ENCODE results near the gene DLL4.
A peak's percentile ranks its signal among the peaks of the same experiment; 100 is the strongest.
"Not testable (repeated sequence)": the region's sequence is repeated elsewhere in the genome, so short reads cannot be mapped to it uniquely, and the experiment has no call there.

DLL4 gene

DNA sequence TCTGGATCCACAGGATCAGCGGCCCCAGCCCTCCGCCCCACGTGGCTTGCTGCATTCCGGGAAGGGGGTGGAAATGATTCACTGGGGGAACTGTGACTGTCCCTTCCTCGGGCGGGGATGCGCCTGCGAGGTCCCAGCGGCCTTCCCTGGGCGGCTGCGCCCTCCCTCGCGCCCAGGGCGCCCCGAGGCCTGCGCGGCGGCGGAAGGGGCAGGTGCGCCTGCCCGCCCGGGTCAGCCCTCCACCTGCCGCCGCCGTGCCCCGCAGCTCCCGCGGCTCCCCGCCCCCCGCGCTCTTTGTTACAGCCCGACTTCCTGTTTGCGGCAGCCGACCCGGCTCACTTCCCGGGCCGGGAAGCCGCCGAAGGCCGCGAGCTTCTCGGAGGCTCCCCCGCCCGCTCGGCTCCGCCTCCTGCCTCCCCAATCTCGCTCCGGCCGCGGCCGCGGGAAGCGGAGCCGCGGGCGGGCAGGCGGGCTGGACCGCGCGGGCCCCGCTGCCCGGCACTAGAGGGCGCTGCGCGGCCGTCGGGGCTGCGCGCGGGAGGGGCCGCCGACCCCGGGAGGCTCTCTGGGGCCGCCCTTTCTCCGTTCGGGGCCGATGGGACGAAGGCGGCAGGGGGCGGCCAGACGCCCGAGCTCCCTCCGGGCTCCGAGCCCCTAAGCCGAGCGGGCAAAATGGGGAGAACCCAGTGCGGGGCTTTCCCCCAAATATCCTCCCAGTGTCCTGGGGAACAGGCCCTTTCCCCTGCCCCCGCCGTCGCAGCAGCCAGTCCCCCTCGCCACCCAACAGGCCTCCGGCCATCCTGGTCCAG is 12.6 kb downstream of the DLL4 start:
- DNase-seq (ENCODE audit: low read depth in 2 of 2): peak; percentile 51 to 57

DNA sequence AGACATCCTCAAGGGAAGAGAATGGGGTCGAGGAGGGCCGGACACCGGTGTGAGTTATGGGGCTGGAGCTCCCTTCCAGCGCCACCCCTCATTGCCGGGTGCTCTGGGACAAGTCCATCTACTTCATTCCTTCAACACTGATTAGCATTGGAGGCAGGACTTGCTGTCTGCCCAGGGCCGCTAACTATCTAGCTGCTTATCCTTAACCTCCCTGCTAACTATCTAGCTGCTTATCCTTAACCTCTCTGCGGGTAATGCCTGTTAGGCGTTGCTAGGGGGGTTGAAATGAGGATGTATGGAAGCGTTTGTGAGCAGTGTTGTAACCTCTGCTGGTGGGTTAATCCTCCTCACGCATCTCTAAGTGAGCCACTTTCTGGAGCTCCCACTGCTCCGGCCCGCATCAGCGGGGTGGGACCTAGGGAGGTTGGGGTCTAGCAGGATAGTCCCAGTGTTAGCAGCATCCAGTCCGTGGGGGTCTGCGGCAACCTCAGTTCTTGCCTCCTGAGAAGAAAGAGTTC is 13.3 kb downstream of the DLL4 start:
- DNase-seq (ENCODE audit: low read depth in 2 of 2): no peak

DNA sequence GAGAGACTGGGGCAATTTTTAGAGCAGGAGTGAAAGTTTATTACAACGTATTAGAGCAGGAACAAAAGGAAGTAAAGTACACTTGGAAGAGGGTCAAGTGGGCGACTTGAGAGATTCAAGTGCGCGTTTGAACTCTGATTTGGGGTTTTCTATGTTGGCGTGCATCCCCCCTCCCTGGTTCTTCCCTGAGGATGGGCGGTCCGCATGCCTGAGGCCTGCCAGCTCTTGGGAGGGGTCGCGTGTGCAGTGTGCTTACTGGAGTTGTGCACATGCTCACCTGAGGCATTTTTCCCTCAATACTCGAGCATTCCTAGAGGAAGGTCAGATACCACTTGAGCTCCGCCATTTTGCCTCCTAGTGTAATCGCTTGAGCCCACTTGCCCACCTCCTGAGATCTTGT is 13.7 kb downstream of the DLL4 start:
- no peak for DNase-seq (ENCODE audit: low read depth in 2 of 2)

DNA sequence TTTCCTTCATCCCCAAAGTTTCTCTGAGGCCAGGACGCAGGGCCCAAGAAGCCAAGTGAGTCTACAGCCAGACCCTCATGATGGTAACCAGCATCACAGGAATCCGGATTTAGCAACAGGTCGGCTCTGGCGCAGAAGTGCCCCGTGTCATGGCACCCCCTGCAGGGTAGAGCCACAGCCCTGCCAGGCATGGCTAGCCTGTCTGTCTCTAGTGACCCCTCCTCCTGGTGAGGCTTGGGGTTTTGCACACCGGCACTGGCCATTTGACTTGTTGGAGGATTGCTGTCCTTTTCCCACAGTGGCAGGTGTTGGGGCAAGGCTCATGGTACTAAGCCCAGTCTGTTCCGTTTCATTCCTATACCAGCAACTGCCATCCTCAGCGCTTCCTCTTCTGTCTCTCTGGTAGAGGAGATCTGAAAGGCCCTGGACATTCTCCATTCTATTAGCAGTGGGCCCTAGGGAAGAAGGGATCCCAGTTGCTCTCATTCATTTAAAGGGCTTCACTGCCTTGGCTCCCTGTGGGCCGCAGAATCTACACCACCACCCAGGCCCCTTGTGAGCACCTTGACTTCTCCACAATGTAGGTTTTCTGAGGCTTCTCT is 14.7 kb downstream of the DLL4 start:
- no peak for DNase-seq (ENCODE audit: low read depth in 2 of 2)

DNA sequence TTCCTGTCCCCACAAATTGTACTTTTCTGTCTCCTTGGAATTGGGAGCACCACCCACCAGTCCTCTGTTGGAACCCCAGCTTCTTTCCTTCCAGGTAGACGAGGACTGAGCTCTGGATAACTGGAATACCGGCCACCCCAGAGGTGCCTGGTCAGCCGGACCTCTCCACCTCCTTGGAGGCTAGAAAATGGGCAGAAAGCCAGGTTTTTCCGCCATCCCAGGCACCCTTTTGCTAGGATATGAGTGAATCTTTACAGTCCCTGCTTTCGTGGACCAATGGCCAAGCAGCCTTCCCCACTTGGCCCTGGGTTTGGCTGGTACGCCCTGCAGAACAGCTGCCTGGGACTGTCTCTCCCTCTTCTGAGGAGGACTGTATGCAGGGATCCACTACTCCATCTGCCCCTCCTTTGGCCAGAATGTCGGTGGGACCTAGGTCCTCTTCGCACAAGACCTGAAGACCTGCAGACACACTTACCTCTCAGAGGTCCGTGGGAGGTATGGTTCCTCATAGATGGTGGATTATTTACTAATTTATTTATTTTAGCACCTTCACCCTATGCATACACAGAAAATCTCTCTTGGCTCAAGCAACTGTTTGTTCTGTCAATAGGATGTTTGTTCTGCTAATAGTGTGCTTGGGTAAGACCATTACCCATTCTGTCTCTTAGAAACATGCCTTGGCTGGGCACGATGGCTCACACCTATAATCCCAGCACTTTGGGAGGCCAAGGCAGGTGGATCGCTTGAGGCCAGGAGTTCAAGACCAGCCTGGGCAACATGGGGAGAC is 15.6 kb downstream of the DLL4 start:
- no peak for DNase-seq (ENCODE audit: low read depth in 2 of 2)

DNA sequence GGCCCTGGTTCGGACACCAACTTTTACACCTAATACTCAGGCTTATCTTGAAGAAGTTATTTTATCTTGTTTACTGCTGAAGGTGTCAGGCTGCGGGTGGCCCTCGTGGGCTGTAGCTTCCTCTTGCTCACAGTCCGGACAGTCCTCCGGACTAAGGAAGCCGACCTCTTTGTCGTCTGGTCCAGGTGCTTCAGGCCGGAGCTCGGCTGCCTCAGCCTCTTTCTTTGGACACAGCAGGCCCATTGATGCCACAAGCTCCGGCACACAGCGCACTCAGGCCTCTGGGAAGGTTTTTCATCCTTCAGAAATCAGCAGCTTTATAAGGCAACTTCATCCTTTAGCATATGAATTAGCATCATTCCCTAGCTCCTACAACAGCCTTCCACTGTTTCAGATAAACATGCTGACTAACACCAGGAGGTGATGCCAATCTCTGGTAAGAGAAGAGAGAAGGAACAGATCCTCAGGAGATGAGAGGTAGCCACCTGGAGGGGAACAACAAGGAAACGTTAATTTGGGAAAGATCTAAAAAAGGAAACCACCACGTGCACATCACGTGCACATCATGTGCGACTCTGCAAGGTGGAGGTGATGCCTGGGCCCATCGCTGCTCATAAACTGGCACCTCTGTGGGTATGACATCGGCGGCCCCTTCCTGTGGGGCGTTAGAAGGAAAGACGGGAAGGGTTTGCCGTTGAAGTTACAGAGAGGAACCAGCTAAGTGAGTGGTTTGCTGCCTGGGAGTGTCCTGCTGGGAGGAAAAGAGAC is 19.8 kb downstream of the DLL4 start:
- no peak for DNase-seq (ENCODE audit: low read depth in 2 of 2)

DNA sequence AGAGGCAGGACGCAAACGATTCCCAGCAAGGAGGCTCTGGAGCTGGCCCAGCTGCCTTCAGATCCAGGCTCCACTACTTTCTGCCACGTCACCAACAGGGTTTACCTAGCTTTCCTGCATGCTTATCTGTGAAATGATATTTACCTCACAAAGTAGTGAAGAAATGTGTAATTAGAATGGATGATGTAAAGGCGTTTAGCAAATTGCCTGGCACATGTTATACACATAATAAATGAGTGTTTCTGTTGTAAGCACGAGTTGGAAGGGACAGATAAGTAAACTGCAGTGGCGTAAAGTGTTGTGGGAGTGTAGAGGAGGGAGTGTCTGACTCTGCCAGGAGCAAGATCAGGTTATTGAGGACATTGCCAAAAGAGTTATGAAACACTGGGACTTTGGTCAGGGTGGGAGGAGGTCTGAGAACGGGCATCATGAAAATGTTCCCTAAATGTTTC is 20.6 kb downstream of the DLL4 start:
- DNase-seq (ENCODE audit: low read depth in 2 of 2): no peak

DNA sequence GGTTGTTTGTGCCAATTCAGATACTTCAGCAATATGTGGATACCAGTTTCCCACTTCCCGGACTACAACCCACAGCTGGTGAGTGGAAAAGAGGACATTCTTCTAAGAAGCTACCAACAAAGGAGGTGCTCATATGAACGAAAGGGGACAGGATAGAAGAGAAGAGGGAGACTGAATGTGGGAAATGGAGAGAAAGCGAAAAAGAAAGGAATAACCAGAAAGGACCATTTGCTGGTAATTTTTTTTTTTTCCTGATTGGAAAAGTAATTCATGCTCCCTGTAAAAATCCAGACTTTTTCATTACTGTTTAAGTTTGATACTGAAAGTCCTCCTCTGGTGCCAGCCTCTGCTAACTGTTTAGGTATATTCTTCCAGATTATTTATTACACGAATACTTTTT is 22.6 kb downstream of the DLL4 start:
- DNase-seq (ENCODE audit: low read depth in 2 of 2): no peak

DNA sequence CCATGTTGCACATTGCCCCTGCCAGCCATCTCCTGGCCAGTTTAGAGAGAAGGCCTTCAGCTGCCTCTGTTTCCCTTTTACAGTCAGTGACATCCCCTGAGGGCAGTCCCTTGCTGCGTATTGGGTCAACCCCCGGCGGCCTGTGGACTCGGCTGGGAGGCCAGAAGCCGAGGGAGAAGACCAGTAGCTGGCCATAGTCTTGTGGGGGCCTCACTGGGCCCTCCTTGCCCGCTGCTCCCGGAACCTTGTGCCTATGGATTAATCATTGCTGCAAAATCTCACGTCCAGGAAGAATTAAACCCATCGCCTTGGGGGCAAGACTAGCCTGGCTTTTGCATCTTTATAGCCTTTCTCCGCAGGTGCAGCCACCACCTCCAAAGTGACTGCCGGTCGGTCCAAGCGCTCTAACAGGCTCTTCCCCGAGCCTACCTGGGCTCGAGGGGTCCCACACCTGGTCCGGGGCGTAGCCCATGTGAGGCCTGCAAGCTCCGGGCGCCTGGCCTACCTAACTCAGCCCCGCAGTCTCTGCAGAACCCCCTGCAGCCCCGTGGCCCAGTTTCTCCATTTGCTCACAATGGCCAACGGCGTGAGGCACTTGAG is 23.3 kb downstream of the DLL4 start:
- DNase-seq (ENCODE audit: low read depth in 2 of 2): no peak

DNA sequence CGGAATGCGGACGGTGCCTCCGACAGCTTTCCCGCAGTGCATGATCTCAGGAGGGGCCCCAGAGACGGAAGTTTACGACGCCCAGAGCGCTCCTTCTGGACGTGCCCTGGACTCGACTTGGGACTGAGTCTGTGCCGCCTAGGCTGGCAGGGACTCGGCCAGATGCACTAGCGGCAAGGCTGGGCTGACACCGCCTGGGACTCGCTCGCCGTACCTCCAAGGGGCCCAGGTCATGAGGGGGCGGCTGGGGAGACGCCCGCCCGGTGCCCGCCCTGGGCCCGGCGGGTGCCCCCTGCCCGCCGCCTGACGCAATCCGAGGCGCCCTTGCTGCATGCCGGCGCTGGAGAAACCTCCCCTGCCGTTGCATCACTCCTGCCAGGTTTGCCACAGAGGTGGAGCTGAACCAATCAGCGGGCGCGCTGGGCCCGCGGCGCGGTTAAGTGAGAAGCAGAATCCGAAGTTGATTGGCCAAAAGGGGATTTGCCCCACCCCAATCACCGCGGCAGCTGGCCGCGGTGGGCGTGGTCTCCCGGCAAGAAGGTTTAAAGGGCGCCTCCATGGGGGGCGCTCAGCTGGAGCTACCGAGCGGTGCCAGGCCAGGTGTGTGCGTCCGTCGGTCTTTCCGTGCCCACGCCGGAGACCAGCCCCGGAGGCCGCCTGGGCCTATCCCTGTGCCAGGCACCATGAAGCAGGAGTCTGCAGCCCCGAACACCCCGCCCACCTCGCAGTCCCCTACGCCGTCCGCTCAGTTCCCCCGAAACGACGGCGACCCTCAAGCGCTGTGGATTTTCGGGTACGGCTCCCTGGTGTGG is 24.0 kb downstream of the DLL4 start, which contains the start of gene CHAC1:
CHAC1 (plus strand) TSS at position 571 of the 812 bp plus-strand sequence; CDS start at position 684, 113 bp downstream.
- DNase-seq (ENCODE audit: low read depth in 2 of 2): peak; percentile 91 to 97

DNA sequence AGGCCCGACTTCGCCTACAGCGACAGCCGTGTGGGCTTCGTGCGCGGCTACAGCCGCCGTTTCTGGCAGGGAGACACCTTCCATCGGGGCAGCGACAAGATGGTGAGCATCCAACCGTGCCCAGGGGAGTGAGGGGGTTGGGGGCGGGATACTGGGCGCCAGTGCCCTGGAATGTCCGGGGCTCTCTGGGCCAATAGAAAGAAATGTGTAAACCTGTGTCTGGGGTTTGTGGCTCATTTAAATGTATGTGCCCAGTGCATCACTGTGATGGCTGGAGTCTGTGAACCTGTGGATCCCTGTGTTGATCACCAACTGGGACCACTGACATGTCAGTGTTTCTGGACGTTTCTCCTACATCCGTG is 24.6 kb downstream of the DLL4 start:
- no peak for DNase-seq (ENCODE audit: low read depth in 2 of 2)

DNA sequence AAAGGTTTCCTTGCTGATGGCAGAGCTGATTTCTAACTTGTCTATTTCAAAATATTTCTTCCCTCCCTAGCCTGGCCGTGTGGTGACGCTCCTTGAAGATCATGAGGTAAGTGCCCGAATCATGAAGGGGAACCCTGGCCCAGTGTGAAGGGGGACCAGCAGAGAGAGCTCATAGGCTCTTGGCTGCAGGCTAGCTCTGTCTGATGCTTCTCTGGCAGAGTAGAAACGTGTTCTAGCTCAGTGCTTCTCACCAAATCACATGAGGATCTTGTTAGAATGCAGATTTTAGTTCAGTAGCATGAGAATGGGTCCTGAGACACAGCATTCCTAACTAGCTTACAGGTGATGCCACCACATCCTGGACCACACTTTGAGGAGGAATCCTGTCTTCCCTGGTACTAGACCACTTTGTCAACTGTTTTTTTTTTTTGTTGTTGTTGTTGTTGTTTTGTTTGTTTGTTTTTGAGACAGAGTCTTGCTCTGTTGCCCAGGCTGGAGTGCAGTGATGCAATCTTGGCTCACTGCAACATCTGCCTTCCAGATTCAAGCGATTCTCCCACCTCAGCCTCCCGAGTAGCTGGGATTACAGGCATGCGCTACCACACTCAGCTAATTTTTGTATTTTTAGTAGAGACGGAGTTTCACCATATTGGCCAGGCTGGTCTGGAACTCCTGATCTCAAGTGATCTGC is 25.2 kb downstream of the DLL4 start:
- not testable (repeated sequence) for DNase-seq (ENCODE audit: low read depth in 2 of 2)

DNA sequence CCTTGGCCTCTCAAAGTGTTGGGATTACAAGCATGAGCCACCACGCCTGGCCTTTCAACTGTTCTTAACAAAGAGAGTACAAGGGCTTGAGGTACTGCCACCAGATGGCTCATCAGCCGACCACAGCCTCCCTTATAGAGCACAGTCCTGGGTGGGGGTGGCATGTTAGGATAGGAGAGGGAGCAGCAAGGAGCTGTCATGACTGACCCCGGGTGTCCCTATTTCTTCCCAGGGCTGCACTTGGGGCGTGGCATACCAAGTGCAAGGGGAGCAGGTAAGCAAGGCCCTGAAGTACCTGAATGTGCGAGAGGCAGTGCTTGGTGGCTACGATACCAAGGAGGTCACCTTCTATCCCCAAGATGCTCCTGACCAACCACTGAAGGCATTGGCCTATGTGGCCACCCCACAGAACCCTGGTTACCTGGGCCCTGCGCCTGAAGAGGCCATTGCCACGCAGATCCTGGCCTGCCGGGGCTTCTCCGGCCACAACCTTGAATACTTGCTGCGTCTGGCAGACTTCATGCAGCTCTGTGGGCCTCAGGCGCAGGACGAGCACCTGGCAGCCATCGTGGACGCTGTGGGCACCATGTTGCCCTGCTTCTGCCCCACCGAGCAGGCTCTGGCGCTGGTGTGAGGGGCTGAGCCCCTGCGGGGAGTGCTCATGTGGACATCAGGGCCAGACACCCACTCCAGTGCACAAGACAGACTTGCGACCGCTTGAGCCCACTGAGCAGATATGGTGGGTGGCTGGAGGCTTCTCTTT is 26.2 kb downstream of the DLL4 start:
- no peak for DNase-seq (ENCODE audit: low read depth in 2 of 2)

DNA sequence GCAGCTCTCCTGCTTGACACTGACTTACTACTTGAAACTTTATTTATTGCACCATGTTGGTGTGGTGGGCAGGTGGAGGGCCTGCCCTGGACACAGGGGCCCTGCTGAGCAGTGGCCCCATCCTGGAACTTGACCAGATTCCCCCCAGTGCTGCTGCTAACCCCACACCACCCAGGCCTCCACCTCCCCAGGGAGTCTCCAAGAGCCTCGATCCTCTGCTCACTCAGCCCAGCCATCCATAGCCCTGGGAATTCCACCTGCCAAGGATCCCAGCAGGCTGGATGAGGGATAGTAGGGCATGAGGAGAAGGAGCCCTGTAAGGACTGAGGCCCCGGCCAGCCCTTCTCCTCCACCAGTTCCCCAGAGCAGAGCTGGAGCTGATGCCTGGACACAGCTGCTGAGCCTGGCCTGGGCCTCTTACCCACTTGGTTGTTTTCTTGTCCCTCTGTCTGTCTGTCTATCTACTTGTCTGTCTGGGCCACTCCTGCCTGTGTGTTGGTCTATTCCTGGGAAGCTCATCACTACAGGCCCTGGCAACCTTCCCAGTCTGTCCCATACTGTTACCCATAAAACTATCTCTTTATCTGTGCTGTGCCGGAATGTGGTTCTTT is 26.9 kb downstream of the DLL4 start:
- DNase-seq (ENCODE audit: low read depth in 2 of 2): no peak

DNA sequence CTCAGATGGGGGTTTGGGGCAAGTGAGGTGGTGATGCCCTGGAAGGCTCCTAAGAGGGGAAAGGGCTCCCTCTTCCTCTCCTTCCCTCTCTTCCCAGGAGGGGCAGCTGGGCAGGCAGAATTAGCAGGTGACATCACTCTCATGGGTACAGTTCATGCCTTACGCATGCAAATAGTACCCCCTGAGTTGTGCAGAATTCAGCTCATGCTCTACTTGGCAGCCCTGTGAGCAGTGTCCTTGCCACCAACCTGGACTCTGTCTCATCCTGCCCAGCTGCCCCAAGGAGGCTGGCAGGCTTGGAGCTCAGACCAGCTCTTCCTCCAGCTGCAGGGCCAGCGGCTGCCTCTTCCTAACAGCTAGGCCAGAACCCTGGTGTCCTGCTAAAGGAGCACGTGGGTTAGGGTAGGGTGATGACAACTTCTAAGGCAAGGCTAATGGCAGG is 27.4 kb downstream of the DLL4 start:
- DNase-seq (ENCODE audit: low read depth in 2 of 2): no peak

DNA sequence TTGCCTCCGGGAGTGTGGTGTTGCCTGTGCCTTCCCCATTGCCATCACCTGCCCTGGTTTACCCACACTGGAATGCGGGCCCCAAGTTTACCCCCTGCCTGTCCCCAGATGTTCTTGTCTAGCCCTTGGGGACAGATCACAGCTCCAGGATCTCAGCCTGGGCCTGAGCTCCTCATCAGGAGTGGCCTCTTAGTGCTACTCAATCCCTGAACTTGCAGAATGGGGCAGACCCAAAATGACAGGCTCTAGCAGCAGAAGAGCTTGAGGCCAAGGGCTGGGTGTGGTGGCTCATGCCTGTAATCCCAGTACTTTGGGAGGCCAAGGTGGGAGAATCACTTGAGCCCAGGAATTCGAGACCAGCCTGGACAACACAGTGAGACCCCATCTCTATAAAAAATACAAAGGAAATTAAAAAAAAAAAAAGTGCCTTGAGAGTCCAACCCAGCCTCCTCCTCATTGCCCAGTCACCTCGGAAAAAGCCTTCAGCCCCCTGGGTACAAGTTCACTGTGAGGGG is 28.0 kb downstream of the DLL4 start:
- no peak for DNase-seq (ENCODE audit: low read depth in 2 of 2)

DNA sequence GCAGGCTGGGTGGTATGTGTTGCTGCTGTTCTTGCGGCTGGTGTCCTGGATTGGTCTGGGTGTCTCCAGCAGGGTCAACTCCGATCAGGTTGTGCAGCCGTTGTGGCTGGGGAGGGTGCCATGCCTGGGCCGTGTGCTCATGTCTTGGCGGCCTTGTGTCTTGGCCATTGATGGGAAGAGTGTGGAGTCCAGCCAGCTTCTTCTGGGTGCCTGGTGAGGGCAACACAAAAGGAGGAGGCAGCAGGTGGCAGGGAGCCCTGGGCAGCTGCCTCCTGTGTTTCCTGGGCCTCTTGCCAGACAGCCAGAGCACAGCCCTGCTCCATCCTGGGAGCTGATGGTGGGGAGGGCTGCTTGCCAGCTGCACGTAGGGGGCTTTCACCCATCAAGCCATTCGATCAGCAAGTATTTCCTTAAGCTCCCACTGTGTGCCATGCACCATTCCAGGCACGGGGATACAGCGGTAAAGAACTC is 28.5 kb downstream of the DLL4 start:
- DNase-seq (ENCODE audit: low read depth in 2 of 2): no peak

DNA sequence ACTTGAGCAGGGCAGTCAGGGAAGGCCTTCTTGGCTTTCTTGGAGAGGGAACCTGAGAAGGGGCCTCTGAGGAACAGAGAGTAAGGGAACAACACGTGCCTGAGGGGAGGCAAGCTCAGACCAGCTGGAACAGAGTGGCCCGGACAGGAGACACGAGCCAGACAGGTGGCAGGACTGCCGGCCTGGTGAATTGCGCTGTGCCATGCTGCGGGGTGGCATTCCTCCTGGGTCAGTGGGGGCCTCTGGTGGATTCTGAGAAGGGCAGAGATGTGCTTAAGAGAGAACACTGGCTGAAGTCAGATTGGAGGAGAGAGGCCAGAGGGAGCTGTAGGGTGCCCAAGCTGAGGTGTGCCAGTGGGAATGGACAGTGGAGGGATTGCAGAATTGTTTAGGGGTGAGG is 29.0 kb downstream of the DLL4 start:
- DNase-seq (ENCODE audit: low read depth in 2 of 2): no peak
